GM12873 (cell line): ENCODE measurements around the gene CFAP46.

Experiments
- TF ChIP-seq, protein P1 (sequence below): IDR thresholded peaks from 2 replicates; pipeline ENCODE4 v1.5.1; 2012; ENCODE audit warnings: low read depth, mild to moderate bottlenecking, moderate library complexity, low read length, control low read depth; ENCODE audit not compliant: insufficient read depth; ENCODE audit errors: missing control alignments

CFAP46 gene

DNA sequence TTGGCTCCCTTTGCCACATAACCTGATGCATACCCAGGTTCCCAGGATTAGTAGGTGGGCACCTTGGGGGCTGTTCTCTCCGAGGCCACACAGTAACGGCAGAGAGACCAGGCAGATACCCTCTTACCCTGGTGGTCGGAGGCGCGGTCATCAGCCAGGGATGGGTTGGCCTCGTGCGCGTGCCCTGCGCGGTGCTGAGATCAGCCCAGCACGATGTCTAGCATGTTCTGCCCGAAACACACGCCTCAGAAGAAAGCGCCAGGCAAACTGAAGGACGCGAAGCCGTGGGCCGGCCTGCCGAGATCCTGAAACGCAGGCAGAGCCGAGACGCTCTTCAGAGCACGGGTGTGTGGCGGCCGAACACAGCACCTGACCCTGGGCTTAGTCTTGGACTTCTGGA lies 34.7 kb upstream of the CFAP46 start:
- TF ChIP-seq, protein P1, sequence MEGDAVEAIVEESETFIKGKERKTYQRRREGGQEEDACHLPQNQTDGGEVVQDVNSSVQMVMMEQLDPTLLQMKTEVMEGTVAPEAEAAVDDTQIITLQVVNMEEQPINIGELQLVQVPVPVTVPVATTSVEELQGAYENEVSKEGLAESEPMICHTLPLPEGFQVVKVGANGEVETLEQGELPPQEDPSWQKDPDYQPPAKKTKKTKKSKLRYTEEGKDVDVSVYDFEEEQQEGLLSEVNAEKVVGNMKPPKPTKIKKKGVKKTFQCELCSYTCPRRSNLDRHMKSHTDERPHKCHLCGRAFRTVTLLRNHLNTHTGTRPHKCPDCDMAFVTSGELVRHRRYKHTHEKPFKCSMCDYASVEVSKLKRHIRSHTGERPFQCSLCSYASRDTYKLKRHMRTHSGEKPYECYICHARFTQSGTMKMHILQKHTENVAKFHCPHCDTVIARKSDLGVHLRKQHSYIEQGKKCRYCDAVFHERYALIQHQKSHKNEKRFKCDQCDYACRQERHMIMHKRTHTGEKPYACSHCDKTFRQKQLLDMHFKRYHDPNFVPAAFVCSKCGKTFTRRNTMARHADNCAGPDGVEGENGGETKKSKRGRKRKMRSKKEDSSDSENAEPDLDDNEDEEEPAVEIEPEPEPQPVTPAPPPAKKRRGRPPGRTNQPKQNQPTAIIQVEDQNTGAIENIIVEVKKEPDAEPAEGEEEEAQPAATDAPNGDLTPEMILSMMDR, result no peak

DNA sequence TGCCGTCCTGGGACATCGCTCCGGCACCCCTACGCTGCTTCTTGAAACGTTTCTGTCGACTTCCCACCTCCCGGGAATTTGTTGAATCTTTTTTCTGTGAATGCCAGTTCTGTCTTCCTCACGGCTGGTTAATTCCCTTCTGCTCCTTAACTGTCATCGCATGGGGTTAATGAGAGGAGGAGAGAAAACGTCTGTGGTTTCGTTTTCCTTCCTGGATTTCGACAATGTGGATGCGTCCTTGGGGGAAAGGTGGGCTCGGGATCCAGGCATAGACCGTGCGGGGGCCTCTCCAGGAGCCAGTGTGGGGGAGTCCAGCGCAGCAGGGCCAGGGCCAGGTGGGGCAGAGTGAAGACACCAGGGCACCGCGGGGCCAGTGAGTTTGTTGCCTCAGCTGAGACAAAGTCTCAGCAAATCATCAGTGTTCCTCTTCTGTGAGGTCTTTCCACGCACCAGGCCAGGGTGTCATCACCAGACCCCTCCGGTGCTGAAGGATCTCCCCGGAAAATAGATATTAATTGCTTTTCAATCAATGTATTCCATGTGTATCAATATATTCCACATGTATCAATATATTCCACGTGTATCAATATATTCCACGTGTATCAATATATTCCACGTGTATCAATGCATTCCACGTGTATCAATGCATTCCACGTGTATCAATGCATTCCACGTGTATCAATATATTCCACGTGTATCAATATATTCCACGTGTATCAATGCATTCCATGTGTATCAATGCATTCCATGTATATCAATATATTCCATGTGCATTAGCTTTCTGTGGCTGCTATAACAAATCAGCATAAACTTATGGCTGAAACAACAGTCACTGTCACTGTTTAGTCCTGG lies 33.7 kb upstream of the CFAP46 start:
- TF ChIP-seq, protein P1, result no peak

DNA sequence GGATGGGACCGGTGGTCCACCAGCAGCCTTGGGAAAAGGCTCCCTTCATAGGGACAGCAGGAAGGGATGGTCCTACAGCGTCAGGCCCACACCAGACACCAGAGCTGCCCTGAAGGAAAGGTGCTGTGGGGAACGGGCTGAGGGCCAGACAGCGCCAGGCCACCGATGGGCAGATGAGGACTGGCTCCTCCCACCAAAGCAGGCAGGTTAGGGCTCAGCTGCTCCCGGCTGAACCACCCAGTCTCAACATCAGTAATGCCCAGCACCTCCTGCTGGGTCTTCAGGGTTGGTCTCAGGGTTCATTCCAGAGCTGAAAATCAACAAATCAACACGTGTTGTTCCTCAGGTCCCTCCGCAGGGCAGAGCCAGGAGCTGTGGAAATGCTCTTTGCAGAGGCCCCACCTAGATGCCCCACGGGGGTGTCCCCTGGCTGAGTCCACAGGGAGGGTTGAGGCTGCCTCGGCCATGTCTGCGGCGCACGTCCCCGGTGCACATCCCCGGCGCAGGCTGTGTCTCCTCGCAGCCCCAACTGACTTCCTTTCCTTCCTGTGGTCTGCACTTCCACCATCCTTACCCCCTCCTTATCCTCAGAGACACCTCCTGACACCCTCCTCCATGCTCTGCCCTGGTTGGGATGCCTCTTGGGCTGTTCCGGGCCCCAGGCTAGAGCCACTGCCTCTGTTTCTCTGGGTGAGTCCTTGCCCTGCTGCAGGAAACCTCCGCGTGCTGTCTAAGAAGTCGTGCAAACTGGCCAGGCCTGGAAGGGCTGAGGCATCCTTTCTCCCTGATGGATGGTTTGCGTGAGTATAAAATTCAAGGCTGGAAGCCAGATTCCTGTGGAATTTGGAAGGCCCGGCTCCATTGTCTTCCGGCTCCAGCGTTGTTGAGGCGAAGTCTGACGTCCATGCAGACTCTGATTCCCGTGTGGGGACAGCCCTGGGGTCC lies 32.8 kb upstream of the CFAP46 start:
- TF ChIP-seq, protein P1, result no peak

DNA sequence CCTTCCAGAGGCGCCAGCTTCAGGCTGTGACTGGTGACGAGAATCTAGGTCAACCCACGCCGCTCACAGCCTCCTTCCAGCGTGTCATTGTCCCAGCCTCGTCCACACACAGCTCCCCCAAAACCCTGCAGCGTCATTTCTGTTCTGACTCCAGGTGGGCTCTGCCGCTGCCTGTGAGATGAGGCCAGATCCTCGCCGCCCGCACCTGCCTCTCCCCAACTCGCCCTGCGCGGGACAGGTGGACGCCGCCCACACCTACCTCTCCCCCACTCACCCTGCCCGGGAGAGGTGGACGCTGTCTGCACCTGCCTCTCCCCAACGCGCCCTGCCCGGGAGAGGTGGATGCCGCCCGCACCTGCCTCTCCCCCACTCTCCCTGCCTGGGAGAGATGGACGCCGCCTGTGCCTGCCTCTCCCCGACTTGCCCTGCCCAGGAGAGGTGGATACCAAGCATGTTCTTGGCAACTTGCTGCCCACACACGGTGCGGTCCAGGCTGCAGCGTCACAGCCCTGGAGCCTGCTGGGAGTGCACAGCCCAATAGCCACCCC lies 32.0 kb upstream of the CFAP46 start:
- TF ChIP-seq, protein P1, result no peak

DNA sequence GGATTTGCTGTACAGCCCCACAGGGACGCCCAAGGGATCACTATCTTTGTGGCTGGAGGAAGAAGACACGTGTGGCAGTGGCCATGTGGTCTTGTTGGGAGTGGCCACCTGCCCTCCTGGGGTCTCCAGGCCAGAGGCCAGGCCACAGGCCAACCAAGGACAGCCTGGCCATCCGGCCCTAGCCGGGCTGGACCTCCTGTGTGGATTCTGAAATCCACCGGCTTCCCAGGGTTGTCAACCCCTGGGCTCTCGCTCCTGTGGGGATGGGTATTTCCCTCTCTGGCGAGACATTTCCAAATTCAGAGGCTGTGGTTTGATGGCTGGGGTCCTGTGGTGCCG lies 31.5 kb upstream of the CFAP46 start:
- TF ChIP-seq, protein P1, result no peak

DNA sequence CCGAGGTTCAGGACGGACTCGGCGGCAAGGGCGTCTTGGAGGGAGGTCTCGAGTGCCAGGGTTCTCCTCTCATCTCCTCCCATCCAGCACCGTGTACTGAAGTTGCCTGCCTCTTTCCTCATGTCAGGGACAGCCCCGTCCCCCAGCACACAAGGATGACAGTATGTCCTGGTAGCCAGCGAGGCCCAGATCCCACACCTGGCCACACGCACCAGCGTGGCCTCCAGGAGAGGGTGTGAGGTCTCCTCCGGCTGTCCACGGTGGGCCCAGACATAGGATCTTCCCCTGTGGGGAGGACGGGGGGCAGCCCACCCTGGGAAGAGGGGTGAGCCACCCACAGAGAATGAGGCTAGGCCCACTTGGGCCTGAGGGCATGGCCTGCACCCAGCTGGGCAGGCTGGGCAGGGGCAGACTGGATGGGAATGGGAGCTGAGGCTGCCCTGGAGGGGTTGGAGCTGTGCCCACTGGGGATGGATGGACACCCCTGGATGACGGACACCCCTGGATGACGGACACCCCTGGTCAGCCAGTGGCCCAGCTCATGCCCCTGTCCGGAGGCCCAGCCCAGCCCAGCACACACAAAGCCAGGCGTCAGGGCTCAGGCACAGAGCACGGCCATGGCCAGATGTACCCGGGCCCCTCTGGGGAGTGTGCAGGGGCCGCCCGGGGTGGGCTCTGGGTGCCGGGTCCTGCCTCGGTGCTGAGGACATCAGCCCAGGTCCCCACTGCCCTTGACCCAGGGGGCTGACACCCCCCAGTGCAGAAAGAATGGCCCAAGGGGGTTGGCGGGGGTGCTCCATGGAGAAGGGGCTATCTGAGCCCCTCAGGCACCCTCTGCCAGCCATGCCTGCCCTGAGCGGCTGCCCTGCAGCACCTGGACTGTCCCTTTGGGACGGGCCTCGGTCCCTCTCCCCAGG lies 30.9 kb upstream of the CFAP46 start:
- TF ChIP-seq, protein P1, result no peak
